ENCODE measurements around the gene MOXD1.
"Not testable (repeated sequence)": the region's sequence is repeated elsewhere in the genome, so short reads cannot be mapped to it uniquely, and the experiment has no call there.

GRCh38 chr6:132310151-132310550 lies 91.1 kb downstream of the MOXD1 start:
- not testable (repeated sequence) for TF ChIP-seq EZH2 (IDR thresholded peaks at IDR 0.05; ENCODE audit: low read depth); CTCF (conservative IDR thresholded peaks at IDR 0.05)
